Fibroblast of skin of right biceps (primary cell): ENCODE data around the gene YWHAB.
"Not testable (repeated sequence)": the region's sequence is repeated elsewhere in the genome, so short reads cannot be mapped to it uniquely, and the experiment has no call there.

ENCODE experiments used
- DNase-seq: peaks from one replicate; pipeline ENCODE4 v3.0.0-alpha.2; 2013

The YWHAB gene

DNA sequence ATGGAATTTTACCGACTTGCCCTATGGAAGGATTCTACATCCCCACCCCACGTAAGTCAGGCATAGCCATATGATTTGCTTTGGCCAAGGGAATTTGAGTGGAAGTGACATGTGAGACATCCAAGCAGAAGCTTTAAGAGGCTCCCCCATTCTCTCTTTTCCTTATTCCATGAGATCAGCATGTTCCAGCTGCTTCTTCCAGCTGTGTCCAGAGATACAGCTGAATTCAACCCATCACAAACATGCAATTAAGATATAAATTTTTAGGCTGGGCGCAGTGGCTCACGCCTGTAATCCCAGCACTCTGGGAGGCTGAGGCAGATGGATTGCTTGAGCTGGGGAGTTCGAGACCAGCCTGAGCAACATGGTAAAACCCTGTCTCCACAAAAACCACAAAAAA lies 16.0 kb upstream of the YWHAB start:
- DNase-seq = no peak

DNA sequence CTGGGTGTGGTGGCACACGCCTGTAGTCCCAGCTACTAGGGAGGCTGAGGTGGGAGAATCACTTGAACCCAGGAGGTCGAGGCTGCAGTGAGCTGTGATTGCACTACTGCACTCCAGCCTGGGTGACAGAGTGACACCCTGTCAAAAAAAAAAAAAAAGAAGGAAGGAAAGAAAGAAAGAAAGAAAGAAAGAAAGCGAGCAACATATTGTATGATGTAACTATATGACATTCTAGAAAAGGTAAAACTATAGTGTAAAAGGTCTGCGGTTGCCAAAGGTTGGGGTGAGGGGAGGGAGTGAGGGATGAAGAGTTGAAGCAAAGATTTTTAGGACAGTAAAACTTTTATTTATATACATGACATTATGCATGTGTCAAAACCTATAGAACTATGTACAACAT lies 3.1 kb upstream of the YWHAB start:
- DNase-seq = not testable (repeated sequence)

DNA sequence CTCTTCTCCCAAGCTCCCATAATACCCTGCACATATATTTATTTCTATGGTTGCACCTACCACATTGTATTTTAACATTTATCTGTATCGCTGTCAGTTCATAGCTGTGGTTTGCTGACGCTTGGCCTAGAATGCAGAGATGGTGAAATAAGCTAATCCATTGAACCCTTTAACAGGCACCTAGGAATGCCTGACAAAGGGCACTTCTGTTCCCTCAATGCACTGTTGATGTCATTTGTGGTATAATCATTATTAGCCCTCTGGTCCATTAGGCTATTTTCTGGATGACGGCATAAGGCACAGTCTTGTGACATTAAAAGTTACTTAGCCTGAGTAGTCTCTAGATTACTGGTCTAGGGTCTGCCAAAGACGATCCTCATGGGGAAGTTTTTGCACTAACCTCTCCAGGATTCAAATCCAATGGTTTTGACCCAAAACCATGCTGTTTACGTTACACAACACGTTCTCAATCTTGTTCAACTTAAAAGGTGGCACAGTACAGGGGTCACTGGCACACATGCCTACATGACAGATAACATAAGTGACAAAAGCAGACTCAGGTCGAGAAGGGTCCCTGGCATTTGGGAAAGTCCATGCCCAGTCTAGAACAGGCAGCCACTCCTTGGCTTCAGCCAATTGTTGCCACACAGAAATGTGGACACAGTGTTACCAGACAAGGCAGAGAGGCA lies 2.1 kb upstream of the YWHAB start:
- no peak for DNase-seq

DNA sequence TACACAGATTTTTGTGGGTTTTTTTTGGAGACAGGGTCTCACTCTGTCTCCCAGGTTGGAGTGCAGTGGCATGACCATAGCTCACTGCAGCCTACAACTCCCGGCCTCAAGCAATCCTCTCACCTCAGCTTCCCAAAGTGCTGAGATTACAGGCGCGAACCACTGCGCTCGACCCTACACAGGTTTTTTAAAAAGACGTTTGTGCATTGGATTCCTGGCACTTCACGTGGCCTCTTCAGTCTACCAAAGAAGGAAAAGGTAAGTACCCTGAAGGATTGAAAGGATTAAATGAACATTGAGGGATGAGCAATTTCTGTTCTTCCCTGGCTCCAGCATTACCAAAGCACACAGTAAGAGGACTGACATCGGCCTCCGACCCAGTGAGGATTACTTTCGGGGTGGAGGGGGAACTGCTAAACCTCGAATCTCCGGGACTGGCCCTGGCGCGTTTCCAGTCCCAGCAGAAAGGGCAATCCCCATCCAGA lies 556 bp upstream of the YWHAB start:
- DNase-seq = no peak

DNA sequence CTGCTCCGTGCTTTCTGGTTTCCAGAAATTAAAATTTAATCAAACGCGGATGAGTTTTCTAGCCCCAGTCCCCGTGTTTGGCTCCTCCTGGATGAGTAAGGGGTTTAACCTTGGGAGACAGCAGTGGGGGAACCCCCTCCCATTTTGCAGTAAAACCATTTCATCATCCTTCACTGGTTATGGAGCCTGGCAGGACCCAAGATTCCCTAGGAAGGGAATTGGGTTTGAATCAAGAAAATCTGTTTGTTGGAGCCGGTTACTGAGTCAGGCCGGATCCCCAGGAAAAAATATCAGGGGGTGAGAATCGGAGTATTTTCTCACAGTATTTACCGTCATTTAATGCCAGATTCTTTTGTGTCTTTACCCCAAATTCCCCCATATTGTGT lies 754 bp downstream of the YWHAB start:
- no peak for DNase-seq

DNA sequence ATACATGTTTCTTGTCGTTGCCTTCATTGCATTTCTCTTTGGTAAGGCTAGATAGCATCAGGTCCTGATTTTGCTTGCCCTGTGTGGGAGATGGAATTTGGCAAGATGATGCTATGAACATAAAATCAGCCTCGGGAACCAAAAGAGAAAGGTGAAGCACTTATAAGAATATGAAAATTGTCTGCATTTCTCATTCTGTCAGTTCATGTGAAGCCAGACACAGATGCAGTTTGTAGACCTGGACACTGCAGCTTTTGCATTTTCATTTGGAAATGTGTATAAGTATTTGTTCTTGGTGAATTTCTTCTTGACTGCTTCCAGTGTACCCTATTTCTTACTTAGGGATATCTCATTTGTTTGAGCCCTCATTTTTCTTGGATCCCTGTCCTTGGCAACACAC lies 1.3 kb downstream of the YWHAB start:
- DNase-seq = no peak

DNA sequence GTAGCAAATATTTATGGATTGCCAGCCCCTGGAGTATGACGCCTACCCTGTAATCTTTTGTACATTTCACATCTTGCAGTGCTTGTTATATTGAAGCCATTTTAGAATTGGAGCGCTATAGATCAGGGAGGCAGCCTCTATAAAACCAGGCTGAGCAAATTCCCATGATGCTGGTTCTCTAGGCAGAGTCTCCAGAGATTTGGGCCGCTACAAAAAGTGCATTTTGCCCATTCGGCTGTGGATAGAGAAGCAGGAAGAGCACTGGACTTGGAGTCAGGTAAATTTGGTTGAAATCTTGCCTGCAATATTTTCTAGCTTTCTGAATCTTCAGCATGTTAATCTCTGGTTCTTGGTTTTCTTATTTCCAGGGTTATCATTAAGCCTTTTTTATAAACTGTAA lies 2.0 kb downstream of the YWHAB start:
- no peak for DNase-seq

DNA sequence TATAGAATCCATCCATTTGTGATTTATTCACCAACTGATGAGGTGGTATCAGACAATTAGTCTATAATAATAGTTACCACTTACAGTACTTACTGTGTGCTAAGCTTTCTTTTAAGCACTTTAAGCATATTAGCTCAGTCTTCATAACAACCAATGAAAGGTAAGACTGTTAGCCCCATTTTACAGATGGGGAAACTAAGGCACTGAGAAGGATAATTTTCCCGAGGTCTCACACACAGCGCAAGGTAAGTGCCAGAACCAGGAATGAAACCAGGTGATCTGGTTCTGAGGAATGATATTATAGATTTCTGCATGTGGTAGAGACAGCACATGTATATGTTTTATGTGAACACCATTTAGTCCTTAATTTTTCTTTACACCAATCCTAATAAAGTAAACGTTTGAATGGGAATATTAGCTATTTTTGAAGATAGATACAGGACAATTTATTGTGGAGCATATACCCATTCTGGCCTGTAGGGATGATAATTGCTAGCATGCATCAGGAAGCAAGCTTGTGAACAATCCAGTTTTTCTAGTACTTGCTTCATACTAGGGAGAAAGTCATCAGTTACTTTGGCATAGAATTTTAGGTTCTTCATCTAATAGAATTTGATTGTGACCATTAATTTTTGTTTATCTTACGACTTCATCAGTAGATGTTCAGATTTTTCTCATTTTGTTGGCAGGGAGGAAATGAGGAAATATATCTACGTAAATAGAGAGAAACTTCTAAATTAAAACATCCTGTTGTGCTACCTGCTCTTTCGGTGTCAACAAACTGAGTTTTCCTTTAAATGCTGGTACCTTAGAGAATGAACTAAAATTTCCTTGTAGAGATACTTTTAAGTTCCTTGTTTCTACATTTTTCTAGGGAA lies 3.0 kb downstream of the YWHAB start:
- DNase-seq = no peak

DNA sequence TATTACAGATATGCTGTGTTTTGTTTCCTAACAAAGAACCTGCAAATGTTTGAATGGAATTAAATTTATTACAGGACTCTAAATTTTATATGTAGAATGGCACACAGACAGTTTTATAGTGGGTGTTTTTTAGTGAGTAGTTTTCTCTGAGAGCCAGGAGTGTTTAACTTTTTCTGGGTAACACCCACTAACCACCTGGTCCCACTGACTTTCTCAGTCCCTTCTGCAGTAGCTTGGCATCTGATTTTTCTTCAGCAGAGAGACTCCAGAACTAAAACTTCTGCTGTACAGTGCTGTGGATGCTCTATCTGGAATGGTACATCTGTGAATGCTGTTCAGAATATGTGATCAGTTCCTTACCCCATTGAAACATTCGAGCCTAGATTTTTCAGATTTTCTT lies 6.3 kb downstream of the YWHAB start:
- no peak for DNase-seq

DNA sequence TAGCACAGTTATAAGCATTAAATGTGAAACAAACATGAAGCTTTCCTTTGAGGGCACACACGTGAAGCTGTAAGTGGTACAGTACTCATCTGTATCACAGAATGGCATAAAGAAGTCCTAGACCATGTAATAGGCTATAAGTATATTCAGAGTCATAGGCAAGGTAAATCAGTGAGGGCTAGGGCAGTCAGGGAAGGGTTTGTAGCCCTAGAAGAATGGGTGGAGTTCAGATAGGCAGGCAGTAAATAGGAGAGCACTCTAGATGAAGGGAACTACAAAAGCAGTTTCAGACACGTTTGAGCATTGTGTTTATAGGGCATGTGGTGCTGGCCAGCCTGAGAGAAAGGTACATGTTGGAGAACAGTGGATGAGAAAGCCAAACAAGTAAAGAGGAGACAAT lies 9.5 kb downstream of the YWHAB start:
- DNase-seq = no peak

DNA sequence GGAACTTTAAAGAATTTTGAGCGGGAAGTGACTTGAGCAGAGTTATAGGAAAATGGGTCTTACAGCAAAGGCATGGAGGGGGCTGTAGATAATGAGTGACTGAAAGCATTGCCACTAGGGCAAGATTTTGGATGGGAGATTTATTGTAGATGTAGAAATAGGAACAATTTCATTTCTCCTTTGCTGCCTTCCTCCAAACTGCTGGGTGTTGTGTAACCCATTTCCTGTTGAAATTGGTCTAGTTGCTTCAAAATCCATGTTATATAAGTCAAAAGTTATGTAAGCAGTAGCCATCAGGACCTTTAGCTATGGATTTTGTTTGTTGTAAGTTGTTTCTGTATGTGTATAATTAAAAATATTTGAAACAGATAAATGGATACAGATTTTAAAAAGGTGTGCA lies 11.1 kb downstream of the YWHAB start:
- DNase-seq = no peak

DNA sequence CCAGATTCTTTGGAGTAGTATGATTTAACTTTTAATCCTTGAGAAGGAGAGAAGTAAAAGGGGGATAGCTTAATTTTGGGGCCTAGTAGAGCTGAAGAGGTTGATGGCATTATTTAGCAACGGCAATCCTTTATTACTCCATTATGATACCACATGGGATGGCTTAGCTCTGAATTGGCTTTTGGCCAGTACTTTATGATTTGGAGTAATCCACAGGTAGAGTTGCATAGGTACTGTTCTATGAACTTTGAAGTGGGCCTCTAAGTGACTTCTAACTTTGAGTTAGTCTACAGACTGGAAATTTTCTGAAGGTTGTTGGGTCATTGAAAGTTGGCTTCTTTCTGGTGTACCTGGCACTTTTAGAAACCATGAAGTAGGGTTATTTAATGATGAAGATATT lies 11.6 kb downstream of the YWHAB start:
- DNase-seq = no peak

DNA sequence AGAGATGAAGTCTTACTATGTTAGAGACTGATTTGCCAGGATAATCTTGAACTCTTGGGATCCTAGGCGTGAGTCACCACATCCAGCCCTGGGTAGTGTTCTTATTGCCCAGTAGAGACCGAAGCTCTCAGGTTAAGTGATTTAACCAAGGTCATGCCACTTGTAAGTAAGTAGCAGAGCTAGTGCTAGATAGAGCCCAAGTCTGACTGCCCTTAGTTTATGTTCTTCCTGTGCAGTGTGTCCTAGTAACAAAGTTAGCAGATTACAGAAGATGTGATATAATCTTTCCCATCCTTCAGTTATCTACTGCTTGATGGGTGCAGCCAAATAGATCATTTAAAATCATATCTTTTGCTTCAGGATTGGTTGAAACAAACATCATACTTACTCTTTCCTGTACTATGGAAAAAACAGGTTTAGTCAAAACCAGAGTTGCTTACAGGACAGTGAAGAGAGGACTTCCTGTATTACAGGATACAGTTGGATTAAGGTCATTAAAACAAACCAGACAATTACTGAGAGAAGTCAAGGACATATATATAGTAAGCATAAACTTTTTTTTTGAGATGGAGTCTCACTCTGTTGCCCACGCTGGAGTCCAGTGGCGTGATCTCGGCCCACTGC lies 14.8 kb downstream of the YWHAB start:
- DNase-seq = no peak

DNA sequence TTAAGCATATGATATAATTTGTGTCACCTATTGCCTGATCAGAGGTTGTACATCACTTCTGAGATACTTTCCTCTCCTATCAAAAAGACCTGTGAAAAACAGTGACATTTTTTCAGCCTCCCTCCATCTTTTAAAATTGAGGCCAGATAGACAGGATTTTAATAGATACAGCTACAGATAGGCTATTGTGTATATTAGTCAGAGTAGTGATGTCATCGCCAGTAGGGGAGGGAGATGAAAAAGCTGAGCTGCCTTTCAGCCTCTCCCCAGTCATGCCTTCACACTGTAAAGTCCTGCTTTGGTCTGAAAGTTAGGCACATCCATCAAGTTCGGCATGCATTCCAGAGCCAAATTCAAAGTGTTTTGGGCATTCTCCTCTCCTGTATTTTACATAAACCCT lies 16.5 kb downstream of the YWHAB start:
- peak; percentile 60 for DNase-seq

DNA sequence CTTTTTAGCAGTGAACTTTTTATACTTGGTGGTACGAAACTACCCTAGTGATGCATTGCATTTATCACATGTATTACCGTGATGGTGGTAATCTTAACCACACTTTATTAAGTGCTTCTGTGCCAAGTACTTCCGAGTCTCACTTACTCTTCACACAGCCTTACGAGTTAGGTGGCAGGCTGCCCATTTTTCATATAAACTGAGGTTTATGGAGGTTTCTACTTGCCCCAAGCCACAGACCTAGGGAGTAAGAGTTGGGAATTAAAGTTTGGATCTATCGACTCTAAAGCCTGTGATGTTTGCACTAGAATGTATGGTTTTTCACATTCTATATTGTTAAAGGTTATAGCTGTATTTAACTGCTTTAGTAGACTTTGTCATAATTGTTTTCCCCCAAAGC lies 18.9 kb downstream of the YWHAB start:
- DNase-seq = no peak

DNA sequence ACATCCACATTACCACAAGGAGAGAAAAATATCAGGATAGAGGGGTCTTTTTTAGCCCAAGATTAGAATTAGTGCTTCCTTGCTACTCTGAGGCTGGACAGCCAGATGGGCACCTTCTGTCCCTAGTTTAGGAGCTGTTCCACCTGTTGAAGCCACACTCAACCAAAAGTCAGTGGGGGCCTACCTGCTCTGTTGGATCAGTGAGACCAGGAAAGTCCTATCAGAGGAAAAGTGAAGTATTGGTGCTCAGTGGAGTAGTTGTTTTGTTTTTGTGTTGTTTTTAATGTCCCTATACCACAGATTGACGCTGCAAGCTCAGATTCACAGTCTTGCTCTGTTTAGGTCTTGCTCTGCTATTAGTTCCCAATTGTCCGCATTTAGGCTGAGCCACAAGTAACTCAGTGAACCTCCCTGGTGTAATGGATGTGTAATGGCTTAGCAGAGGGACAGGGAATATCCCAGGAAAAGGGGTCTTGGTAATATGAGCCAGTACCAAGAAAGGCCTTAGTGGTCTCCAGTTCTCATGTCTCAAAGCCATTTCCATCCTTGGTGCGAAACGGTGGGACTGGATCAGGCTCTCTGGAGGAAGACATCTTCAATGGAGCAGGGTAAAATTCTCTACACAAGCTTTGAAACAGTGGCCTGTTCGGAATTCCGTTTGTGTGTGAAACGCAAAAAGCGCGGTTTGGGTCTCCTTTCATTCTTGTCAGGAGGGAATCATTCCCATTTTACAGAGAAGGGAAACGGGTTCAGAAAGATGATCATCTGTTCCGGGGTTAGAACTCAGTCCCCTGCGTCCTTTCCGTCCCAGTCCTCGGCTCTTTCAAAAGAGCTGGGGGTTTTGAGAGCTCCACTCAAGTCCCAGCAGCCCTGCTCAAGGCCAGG lies 23.7 kb downstream of the YWHAB start:
- no peak for DNase-seq

DNA sequence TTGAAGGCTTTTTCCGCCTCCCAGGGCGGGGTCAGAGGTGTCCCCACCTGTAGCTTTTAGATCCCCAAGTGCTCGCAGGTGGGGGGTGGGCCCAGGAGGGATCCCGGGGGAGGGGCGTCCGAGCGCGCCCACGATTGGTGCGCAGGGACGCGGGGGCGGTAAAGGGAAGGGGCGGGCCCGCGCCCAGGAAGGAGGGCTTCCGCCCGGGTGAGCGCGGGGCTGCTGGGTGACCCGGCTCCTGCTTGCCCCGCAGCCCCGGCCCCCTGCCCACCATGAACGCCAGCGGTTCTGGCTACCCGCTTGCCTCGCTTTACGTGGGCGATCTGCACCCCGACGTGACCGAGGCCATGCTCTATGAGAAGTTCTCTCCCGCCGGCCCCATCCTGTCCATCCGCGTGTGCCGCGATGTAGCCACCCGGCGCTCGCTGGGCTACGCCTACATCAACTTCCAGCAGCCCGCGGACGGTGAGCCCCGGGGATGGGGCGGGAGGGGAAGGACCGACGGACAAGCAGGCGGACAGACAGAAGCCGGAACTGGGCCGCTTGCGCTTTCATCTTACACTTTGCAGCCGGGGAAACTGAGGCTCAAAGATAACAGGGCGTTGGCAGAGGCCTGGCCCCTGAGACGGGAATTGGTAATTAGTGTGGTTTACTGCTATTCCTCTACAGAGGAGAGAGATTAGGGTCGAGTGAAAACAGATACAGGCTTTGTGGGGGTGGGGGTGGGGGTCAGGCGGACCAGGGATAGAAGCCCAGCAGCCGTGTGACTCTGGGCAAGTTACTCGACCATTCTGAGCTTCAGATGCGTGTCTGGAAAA lies 24.6 kb downstream of the YWHAB start, which contains the start of gene PABPC1L:
PABPC1L (plus strand) TSS at position 189 of the 818 bp plus-strand sequence; CDS start at position 273, 84 bp downstream.
- DNase-seq = peak; percentile 61

DNA sequence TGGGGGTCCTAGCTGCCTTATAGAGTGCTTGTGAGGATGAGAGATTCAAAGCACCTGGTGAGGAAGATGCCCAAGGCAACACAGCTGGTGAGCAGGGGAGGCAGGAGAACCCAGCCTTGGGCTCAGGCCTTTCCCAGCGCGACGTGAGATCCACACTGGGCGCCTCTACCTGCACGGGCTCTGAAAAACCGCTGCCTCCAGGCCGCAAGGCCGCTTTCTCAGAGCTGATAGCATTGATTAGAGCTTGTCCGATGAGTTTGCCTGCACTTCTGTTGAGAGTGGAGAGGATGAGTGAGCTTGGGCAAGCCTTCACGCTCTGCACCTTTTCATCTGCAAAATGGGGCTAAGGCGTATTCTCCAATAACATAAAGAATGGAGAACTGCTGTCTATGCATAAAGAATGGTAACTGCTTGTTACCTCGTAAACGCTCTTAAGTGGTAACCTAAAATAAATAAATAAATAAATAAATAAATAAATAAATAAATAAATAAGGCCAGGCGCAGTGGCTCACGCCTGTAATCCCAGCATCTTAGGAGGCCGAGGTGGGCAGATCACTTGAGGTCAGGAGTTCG lies 25.3 kb downstream of the YWHAB start:
- no peak for DNase-seq

DNA sequence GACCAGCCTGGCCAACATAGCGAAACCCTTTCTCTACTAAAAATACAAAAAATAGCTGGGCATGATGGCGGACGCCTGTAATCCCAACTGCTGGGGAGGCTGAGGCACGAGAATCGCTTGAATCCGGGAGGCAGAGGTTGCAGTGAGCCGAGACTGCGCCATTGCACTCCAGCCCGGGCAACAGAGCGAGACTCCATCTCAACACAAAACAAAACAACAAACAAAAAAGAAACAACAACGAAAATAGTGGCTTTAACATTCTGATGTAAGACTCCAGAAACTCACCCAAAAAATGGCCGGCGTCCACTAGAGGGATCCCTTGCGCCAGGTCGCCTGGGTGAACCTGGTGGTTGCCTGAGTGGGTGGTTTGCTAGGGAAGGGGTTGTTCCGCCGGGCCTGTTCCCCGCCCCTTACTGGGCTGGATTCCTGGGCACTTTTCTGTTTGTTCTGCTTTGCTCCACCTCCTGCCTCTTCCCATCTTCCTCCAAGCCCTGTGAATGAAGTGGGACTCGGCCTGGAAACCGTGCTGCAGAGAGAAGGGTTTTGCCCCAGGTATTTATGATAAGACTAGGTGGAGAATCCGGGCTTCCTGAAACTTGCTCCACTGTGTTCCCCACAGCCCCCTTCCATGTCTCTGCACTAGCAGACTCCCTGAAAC lies 25.9 kb downstream of the YWHAB start:
- DNase-seq = peak; percentile 44

DNA sequence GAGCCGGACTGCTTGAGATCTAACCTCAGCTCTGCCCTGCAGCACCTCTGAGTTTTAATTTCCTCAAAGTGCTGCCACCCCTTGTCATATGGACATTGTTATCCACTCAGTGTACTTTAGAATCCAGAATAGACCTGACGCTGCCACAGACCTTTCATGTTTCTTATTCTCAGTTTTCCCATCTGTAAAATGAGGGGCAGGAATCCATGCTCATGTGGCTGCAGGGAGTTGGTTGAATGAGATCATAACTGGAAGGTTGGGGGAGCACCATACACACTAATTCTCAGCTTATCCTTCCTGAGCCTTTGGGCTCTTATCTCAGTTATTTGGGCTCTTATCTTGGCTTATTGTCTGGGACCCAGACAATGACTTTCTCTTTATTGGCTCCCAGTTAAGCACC lies 26.7 kb downstream of the YWHAB start:
- DNase-seq = no peak

DNA sequence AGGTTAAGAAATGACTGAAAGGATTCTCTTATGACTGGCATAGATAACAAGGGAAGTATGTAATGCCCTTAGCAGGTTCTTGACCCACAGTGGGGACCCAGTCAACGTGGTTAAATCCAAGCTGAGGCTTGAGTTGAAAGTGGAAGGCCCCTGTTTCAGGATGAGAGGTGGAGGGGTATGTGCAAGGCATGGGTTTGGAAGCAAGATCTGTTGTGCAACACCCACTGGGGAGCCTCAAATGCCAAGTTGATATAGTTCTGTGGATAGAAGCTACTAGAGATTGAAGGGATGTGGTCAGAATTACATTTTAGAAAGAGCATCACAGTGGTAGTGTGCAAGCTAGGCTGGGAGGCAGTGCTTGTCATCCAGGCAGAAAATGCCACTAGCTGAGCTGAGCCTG lies 29.4 kb downstream of the YWHAB start:
- DNase-seq = no peak
